Ureter (tissue), 1 donor: ENCODE measurements around the gene ZNF512. TPM values are rescaled to one million over a fixed set of nuclear protein-coding genes. Genes with fewer than 3 reads are reported as not detected.
A peak's percentile ranks its signal among the peaks of the same experiment; 100 is the strongest.
"Not testable (repeated sequence)": the region's sequence is repeated elsewhere in the genome, so short reads cannot be mapped to it uniquely, and the experiment has no call there.

ENCODE experiments used
- DNase-seq: peaks from one replicate; pipeline ENCODE4 v3.0.0-alpha.2; 2020; ENCODE audit warnings: low spot score
- total RNA-seq: library from RNA; stranded (reverse); gene quantifications from one replicate; pipeline ENCODE4 v1.2.4, GENCODE V29; 2023
- donor health status: DM: yes; HTN: yes; CAD: no.

Gene ZNF512, protein sequence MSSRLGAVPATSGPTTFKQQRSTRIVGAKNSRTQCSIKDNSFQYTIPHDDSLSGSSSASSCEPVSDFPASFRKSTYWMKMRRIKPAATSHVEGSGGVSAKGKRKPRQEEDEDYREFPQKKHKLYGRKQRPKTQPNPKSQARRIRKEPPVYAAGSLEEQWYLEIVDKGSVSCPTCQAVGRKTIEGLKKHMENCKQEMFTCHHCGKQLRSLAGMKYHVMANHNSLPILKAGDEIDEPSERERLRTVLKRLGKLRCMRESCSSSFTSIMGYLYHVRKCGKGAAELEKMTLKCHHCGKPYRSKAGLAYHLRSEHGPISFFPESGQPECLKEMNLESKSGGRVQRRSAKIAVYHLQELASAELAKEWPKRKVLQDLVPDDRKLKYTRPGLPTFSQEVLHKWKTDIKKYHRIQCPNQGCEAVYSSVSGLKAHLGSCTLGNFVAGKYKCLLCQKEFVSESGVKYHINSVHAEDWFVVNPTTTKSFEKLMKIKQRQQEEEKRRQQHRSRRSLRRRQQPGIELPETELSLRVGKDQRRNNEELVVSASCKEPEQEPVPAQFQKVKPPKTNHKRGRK
- total RNA-seq: 48.7 TPM

DNA sequence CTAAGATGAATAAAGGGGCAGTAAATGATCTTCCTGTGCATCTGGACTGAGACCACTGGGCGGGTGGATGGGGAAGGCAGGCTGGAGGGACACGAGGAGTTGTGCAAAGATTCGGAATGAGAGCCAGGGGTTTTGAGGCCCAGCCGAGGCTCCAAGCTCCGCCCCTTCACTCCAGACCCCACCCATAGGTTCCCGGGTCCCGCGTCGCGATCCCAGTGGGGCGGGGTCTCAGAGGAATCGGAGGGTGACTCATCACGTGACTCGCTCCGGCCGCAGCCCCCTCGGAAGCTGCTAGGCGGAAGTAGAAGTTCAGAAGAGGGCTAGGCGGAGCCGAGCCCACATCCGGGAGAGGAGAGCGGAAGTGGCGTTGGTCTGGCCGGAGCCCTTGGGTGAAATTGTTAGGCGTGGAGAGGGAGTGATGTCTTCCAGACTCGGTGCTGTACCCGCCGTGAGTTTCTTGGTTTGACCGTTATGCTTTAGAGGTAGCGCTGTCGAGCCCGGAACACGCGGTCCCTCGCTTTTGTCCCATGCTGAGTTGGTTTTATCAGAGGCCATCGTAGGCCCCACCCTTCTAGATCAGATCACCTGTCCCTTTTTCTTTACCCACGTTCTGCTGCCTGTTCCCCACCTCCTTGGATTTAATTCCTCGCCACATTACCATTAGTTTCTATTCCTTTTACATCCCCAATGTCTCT is at the start of gene ZNF512:
TSS of gene ZNF512 (plus strand) at position 348 of the 695 bp plus-strand sequence. CDS start at position 419, 71 bp downstream.
- peak; percentile 92 for DNase-seq

DNA sequence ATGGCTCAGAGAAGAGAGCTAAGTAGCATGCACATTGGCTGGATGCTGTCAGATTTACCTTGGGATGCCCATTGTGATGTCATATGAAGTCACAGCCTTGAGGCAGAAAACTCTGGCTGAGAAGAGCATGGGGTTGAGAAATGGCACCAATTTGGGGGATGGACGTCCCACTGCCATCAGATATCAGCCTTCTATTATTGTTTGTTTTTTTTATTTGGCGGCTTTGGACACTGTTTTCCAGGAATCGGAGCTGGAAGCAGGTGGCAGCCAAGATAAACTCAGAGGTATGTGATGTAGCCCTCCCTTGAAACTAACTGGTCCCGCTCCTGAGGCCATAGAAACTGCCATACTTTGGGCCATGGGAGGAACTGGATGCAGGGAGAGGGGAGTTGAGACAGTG is 45.6 kb upstream of the ZNF512 start:
- no peak for DNase-seq

DNA sequence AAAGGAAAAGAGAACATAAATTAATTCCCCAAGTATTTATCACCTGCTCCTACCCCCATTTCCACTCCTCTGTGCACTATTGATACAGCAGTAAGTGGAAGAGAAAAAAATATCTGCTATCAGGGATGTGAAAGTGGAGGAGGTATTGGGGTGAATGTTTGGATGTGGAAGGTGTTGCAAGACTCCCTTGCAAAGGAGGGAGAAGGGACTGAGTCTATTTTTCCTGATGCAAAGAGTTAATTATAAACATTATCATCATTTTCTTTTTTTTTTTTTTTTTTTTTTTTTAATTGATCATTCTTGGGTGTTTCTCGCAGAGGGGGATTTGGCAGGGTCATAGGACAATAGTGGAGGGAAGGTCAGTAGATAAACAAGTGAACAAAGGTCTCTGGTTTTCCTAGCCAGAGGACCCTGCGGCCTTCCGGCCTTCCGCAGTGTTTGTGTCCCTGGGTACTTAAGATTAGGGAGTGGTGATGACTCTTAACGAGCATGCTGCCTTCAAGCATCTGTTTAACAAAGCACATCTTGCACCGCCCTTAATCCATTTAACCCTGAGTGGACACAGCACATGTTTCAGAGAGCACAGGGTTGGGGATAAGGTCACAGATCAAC is 43.9 kb upstream of the ZNF512 start:
- DNase-seq: not testable (repeated sequence)

DNA sequence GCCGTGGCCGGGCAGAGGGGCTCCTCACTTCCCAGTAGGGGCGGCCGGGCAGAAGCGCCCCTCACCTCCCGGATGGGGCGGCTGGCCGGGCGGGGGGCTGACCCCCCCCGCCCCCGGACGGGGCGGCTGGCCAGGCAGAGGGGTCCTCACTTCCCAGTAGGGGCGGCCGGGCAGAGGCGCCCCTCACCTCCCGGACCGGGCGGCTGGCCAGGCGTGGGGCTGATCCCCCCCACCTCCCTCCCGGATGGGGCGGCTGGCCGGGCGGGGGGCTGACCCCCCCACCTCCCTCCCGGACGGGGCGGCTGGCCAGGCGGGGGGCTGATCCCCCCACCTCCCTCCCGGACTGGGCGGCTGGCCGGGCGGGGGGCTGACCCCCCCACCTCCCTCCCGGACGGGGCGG is 43.2 kb upstream of the ZNF512 start:
- not testable (repeated sequence) for DNase-seq

DNA sequence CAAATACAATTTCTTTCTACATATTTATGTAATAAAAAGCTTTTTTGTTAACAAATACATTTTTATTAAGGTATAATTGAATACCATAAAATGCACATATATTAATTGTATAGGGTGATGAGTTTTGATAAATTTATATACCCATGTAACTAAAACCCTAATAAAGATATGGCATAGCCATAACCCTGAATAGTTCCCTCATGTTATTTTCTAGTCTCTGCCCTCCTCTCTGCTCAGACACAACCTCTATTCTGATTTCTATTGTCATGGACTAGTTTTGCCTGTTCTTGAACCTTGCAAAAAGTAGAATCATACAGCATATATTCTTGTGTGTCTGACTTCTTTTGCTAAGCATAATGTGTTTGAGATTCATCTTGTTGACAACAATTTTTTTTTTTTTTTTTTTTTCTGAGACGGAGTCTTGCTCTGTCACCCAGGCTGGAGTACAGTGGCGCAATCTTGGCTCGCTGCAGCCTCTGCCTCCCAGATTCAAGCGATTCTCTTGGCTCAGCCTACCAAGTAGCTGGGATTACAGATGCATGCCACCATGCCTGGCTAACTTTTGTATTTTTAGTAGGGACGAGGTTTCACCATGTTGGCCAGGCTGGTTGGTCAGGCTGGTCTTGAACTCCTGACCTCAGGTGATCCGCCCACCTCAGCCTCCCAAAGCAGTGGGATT is 38.6 kb upstream of the ZNF512 start:
- no peak for DNase-seq

DNA sequence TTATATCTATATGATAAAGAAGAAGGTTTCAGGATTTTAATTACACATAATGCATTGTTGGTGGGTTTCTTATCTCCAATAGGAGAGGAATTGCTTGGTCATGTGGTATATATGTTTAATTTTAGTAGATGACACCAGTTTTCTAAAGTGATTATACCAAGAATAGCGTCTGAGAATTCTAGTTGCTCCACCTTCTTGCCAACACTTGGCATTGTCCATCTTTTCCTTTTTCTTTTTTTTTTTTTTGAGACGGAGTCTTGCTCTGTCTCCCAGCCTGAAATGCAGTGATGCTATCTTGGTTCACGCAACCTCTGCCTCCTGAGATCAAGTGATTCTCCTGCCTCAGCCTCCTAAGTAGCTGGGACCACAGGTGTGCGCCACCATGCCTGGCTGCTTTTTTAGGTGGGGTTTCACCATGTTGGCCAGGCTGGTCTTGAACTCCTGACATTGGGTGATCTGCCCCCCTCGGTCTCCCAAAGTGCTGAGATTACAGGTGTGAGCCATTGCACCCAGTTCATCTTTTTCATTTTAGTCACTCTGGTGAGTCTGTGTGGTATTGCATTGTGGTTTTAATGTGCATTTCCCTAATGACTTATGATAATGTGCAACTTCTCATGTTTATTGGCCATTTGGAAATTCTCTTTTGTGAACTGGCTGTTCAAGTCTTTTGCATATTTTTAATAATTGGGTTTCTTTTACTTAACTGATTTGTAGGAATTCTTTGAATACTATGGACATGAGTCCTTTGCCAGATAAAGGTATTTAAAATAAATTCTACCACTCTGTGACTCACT is 37.3 kb upstream of the ZNF512 start:
- no peak for DNase-seq

DNA sequence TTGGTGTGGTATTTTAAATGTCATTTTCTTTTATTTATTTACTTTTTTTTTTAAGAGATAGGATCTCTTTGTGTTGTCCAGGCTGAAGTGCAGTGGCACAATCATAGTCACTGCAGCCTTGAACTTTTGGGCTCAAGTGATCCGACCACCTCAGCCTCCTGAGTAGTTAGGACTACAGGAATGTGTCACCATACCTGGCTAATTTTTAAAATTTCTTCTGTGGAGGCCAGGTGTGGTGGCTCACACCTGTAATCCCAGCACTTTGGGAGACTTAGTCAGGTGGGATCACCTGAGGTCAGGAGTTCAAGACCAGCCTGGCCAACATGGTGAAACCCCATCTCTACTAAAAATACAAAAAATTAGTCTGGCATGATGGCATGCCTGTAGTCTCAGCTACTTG is 33.5 kb upstream of the ZNF512 start:
- no peak for DNase-seq

DNA sequence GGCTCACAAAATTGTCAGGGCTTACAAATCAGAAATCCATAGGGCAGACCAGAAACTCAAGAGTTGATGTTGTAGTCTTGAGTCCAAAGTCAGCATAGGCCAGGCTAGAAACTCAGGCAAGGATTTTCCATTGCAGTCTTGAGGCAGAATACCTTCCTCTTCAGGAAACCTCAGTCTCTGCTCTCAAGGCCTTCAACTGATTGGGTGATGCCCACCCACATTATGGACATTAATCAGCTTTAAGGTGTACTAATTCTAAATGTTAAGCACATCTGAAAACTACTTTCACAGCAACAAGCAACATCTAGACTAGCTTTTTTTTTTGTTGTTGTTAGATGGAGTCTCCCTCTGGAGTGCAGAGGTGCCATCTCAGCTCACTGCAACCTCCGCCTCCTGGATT is 31.3 kb upstream of the ZNF512 start:
- no peak for DNase-seq

DNA sequence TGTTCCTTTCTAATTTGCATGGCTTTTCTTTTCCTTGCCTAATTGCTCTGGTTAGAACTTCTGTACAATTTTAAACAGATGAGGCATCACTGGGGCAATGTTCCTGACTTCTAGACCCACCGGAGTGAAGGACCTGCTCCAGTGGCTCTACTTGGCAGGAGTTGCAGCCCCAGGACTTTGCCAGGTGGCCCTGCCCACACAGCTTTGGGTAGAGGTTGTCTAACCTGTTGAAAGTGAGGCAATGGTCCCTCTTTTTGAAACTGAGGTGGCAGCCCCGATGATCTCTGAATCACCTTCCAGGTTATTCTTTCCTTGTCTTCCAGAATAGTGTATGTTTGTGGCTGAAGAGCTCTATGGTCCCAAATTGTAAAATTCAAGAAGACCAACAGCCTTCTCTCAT is 29.9 kb upstream of the ZNF512 start:
- no peak for DNase-seq

DNA sequence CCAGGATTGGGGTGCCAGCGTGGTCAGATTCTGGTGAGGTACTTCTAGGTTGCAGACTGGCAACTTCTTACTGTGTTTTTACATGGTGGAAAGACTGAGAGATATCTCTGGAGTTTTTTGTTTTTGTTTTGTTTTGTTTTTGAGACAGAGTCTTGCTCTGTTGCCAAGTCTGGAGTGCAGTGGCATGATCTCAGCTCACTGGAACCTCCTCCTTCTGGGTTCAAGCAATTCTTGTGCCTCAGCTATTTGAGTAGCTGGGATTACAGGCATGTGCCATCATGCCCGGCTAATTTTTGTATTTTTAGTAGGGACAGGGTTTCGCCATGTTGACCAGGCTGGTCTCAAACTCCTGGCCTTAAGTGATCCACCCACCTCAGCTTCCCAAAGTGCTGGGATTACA is 28.4 kb upstream of the ZNF512 start:
- not testable (repeated sequence) for DNase-seq

DNA sequence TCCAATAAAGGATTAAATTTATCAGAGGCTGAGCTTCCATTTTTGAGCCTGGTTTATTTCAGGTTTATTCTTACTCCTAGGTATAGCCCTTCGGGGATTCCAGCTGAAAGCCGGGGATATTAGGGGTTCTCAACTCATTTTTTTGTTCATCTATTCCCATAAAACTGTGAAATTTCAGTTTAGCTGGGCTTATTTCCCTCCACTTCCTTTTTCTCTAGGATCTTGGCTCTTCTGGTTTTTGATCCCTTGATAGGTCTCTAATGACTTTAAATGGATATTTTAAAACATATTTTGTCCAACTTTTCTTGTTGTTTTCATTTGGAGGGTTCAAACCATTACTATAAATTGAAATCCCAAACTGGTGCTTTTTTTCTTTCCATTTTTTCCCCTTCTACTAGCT is 23.6 kb upstream of the ZNF512 start:
- DNase-seq: no peak

DNA sequence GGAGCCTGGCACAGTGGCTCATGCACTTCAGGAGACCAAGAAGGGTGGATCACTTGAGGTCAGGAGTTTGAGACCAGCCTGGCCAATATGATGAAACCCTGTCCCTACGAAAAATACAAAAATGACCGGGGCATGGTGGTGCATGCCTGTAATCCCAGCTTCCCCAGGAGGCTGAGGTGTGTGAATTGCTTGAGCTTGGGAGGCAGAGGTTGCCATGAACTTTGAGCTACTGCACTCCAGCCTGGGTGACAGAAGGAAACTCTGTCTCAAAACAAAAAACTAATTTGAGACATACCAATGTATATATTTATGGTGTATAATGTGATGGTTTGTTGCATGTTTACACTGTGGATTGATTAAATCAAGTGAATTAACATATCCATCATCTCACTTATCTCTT is 21.8 kb upstream of the ZNF512 start:
- DNase-seq: no peak

DNA sequence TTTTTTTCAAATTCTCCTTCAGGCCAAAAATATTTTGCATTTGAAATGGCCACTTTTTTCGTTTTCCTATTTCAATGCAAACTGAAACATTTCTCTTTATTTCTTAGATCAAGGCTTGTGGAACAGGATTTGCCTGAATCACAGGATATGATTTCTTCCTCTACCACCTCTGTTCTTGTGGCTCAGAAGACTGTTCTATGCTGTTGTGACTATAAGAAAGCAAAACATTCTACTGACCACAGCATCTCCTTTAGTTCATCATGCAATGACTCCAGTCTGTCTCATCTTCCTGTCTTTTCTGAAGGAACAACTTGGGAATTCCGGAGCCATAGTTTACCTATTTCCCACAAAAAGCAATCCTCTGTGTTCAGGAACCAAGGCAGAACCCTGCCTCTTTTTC is 16.2 kb upstream of the ZNF512 start:
- DNase-seq: no peak

DNA sequence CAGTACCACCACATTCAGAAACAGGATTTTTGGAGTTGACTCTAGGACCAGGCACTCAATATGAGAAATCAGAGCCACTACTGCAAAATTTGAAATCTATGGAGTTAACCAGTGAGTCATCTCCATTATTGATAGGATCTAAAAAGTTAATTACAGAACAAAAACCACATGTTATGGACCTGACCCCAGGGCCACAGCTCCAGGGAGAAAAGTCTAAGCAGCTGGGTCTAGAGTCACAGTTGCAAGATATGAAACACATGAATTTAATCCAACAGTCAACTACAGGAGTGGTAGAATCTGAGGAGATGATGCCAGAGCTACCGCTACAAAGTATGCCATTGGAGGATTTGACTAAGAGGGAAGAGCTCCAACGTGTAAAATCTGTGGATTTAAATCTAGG is 13.4 kb upstream of the ZNF512 start:
- no peak for DNase-seq

DNA sequence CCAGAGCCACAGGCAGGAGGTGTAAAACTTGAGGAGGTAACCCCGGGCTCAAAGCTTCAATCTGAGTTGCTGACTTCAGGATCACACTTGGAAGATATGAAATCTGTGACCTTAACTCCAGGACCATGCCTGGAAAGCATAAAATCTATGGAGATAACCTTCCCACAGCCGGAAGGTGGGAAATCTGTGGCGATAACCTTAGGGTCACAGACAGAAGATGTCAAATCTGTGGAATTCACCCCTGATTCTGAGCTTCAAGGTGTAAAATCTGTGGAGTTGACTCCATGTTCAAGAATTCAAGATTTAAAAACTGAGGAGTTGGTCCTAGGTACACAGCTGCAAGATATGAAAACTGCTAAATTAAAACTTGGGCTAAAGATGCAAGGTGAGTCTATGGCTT is 11.6 kb upstream of the ZNF512 start:
- DNase-seq: no peak

DNA sequence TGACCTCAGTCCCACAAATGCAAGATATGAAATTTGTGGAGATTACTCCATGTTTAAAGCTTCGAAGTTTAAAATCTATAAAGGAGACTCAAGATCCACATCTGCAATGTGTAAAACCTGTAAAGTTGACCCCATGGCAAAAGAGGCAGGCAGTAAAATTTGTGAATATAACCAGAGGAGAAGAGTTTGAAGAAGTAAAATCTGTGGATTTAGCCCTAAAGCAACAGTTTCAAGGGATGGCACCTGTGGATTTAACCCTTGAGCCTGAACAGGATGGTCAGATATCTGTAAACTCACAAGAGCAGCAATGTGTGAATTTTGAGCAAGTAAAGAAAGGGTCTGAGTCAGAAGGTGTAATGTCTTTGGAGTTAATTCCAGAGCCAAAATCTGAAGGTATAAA is 11.2 kb upstream of the ZNF512 start:
- DNase-seq: no peak

DNA sequence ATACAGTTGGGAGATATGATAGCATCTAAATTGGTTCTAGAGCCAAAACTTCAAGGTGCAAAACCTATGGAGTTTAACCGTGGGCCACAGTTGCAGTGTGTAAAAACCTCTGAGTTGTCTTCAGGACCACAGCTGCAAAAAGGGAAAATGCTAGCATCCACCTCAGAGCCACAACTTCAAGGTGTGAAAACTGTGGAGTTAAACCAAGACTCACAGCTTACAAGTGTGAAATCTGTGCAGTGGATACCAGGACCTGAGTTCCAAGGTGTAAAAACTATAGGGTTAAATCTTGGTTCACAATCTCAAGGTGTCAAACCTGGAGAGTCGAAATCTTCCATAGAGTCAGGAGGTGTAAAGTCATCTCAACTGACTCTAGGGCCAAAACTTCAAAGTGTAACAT is 10.4 kb upstream of the ZNF512 start:
- DNase-seq: no peak

DNA sequence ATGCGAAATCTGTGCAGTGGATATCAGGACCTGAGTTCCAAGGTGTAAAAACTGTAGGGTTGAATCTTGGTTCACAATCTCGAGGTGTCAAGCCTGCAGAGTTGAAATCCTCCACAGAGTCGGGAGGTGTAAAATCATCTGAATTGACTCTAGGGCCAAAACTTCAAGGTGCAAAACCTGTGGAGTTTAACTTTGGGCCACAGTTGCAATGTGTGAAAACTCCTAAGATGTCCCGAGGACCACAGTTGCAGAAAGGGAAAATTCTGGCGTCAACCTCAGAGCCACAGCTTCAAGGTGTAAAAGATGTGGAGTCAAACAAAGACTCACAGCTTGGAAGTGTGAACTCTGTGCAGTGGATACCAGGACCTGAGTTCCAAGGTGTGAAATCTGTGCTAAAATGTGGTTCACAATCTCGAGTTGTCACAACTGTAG is 9.8 kb upstream of the ZNF512 start:
- DNase-seq: no peak

DNA sequence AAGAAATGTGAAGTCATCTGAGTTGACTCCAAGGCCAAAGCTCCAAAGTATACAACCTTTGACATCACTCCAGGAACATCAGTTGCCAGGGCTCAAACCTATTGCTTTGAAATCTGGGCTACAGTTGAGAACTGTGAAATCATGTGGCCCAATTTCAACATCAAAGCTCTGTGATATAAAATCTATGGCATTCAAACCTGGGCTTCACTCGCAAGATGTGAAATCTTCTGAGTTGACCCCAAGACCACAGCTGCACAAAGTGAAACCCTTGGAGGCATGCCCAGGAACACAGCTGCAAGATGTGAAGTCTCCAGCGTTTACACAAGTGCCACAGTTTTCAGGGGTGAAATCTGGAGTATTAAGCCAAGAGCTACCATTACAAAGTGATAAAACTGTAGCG is 9.4 kb upstream of the ZNF512 start:
- no peak for DNase-seq

DNA sequence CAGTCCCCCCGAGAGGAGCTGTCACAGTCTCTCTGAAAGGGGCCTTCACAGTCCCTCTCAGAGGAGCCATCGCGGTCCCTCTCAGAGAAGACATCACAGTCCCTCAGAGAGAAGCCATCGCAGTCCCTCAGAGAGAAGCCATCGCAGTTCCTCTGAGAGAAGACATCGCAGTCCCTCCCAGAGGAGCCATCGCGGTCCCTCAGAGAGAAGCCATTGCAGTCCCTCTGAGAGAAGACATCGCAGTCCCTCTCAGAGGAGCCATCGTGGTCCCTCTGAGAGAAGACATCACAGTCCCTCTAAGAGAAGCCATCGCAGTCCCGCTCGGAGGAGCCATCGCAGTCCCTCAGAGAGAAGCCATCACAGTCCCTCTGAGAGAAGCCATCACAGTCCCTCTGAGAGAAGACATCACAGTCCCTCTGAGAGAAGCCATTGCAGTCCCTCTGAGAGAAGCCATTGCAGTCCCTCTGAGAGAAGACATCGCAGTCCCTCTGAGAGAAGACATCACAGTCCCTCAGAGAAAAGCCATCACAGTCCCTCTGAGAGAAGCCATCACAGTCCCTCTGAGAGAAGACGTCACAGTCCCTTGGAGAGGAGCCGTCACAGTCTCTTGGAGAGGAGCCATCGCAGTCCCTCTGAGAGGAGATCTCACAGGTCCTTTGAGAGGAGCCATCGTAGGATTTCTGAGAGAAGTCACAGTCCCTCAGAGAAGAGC is 1.3 kb upstream of the ZNF512 start:
- no peak for DNase-seq
